Transverse colon (tissue), 4 donors: Measurements from ENCODE around the gene CDKN1C.

Source experiments
- CTCF ChIP-seq, 5 experiments: fragments of 200-600 bp in 3 of 5; fragments of 450-650 bp in 2 of 5; sonication (generic) in 3 of 5; IDR thresholded peaks; 1 replicate in 2 of 5; 2 replicates in 3 of 5; pipeline ENCODE4 v1.5.1; 2016 to 2017; ENCODE audit warnings: antibody characterized with exemption in 5 of 5, inconsistent platforms in 3 of 5, mild to moderate bottlenecking in 2 of 5, moderate library complexity in 1 of 5
- EP300 ChIP-seq: sonication (generic); formaldehyde crosslinking; IDR thresholded peaks from one replicate; pipeline ENCODE4 v1.6.1; 2017; ENCODE audit warnings: antibody characterized with exemption, low read depth
- POLR2A ChIP-seq: fragments of 450-650 bp; IDR thresholded peaks from one replicate; pipeline ENCODE4 v1.6.1; 2016; ENCODE audit warnings: antibody characterized with exemption, mild to moderate bottlenecking, moderate library complexity
- POLR2AphosphoS5 ChIP-seq, 3 donors: sonication (generic); formaldehyde crosslinking; IDR thresholded peaks; one replicate each; pipeline ENCODE4 v1.6.1; 2016; ENCODE audit warnings: antibody characterized with exemption in 3 of 3

- no peak for TF ChIP-seq CTCF (IDR thresholded peaks at IDR 0.05)
- no peak for TF ChIP-seq POLR2AphosphoS5 (IDR thresholded peaks at IDR 0.05)
- no peak for TF ChIP-seq EP300
- TF ChIP-seq POLR2A, result no peak
These were observed 17.0 kb downstream of the CDKN1C start for GRCh38 chr11:2868506-2869133.
